Adrenal gland (tissue), 19 donors: ENCODE results near the gene TMEM234. TPM values are rescaled to one million over a fixed set of nuclear protein-coding genes. Genes with fewer than 3 reads are reported as not detected.

ENCODE experiments used
- DNase-seq, 7 donors: peaks; one replicate each; pipeline ENCODE4 v3.0.0-alpha.2; 2019 to 2020
- H3K27ac ChIP-seq, 5 donors: fragments of 200-600 bp; sonication (generic) in 4 of 5; 1 replicate in 3 of 5; 2 replicates in 2 of 5; pipeline versions ENCODE4 v1.5.1 to v1.8.0; 2016 to 2020; ENCODE audit warnings: mild to moderate bottlenecking in 1 of 5
- H3K27me3 ChIP-seq: fragments of 200-600 bp; 2 replicates; pipeline ENCODE4 v1.8.0; 2021
- H3K36me3 ChIP-seq, 2 donors: fragments of 200-600 bp; replicated peaks in 1 of 2; 1 replicate in 1 of 2; 2 replicates in 1 of 2; pipeline versions ENCODE4 v1.5.1 to v1.8.0; 2018 to 2022
- H3K4me1 ChIP-seq, 2 donors: fragments of 200-600 bp; replicated peaks in 1 of 2; 1 replicate in 1 of 2; 2 replicates in 1 of 2; pipeline versions ENCODE4 v1.5.1 to v1.8.0; 2018 to 2021
- H3K4me3 ChIP-seq, 4 donors: fragments of 200-600 bp; sonication (generic) in 3 of 4; one replicate each; pipeline ENCODE4 v1.5.1; 2016 to 2018
- H3K9me3 ChIP-seq, 3 donors: fragments of 200-600 bp; sonication (generic) in 1 of 3; replicated peaks in 1 of 3; 1 replicate in 2 of 3; 2 replicates in 1 of 3; pipeline versions ENCODE4 v1.5.1 to v1.8.0; 2016 to 2021
- POLR2A ChIP-seq, 2 donors: fragments of 450-650 bp; IDR thresholded peaks; one replicate each; pipeline ENCODE4 v1.6.1; 2017; ENCODE audit warnings: antibody characterized with exemption in 2 of 2, mild to moderate bottlenecking in 2 of 2, moderate library complexity in 1 of 2
- WGBS, 4 donors: extraction: QIAGEN DNeasy Blood & Tissue Kit in 2 of 4; methylation state at CpG; one replicate each; pipeline versions ENCODE4 v1.1.5 to v1.1.7; 2013 to 2017; 5-methylcytosine and 5-hydroxymethylcytosine counted together
- intact Hi-C, 2 donors: fragments of 100-400 bp; cut with DNase I; formaldehyde crosslinking; loops; one replicate each; pipeline versions ENCODE4 v1.14.1 to v1.15.0; 2022 to 2023
- long read RNA-seq, 10 donors: library from polyadenylated mRNA in 3 of 10; unstranded in 2 of 10; stranded (forward) in 1 of 10; transcript quantifications; one replicate each; pipeline ENCODE4 v2.0.0 and lab custom pipeline, GENCODE V29; 2021 to 2026
- polyA plus RNA-seq, 3 donors: library from polyadenylated mRNA; stranded (reverse); fragments of 200-250 nt in 2 of 3; fragments of 350-450 nt in 1 of 3; fragmentation: Illumina TruSeq in 1 of 3; extraction: RNeasy Lipid Tissue Mini Kit (QIAGEN cat#74804) in 1 of 3; gene quantifications; one replicate each; pipeline ENCODE4 v1.2.3, GENCODE V29; 2013 to 2014
- total RNA-seq, 9 donors: library from RNA; depleted of rRNA in 4 of 9; stranded (reverse); fragments of >200 nt in 4 of 9; fragments of 120-200 nt in 1 of 9; fragmentation: NEBNext Ultra II Directional in 1 of 9; extraction: Animal tissue kit (Norgen Biotek cat#: 25700) in 1 of 9; gene quantifications; one replicate each; pipeline versions ENCODE4 v1.1.0 to v1.2.4, GENCODE V29; 2013 to 2023
- TF ChIP-seq, protein P1 (sequence below), 6 experiments: fragments of 450-650 bp in 4 of 6; fragments of 200-600 bp in 2 of 6; sonication (generic) in 1 of 6; IDR thresholded peaks; 1 replicate in 5 of 6; 2 replicates in 1 of 6; pipeline versions ENCODE4 v1.5.1 to v1.8.0; 2016 to 2021; ENCODE audit warnings: antibody characterized with exemption in 6 of 6, mild to moderate bottlenecking in 2 of 6, moderate library complexity in 1 of 6
- donor health status: healthy with polysubstance abuse.
- donor health status: Bipolar disorder and iron deficiency.
- donor health status: DM: yes; HTN: yes; CAD: no.
- donor health status: DM: no; HTN: no; CAD: no.
- donor health status: DM: no; HTN: no; CAD: no.
- donor health status: DM: yes; HTN: yes; CAD: no.

TMEM234 gene
- total RNA-seq (10 to 100 TPM in 7 of 9 donors, 1 to 10 TPM in 2; 2.1 to 27.1 (median 16.3) TPM), polyA plus RNA-seq (10 to 100 TPM; 10.2 to 57.7 (median 34.6) TPM)
- long read RNA-seq, donor 1, partial matches to known transcripts, result 0 of 4 reads
- long read RNA-seq, donor 1, other reads (novel, unspliced or antisense), result 0 of 4 reads
- long read RNA-seq, donor 2, transcript TMEM234-201 (5 exons, 1,082 nt), result major isoform, 5 of 6 reads
- long read RNA-seq, donor 2, partial matches to known transcripts, result 0 of 6 reads
- long read RNA-seq, donor 2, other reads (novel, unspliced or antisense), result 0 of 6 reads
- long read RNA-seq, donor 3, partial matches to known transcripts, result 190 of 193 reads
- long read RNA-seq, donor 3, other reads (novel, unspliced or antisense), result 0 of 193 reads
- long read RNA-seq, donor 4, partial matches to known transcripts, result 0 of 4 reads
- long read RNA-seq, donor 4, other reads (novel, unspliced or antisense), result 0 of 4 reads
- long read RNA-seq, donor 5, transcript TMEM234-201 (5 exons, 1,082 nt), result major isoform, 7 of 27 reads
- long read RNA-seq, donor 5, partial matches to known transcripts, result 0 of 27 reads
- long read RNA-seq, donor 5, other reads (novel, unspliced or antisense), result 16 of 27 reads
- long read RNA-seq, donor 6, partial matches to known transcripts, result 0 of 8 reads
- long read RNA-seq, donor 6, other reads (novel, unspliced or antisense), result 3 of 8 reads
- long read RNA-seq, donor 7, partial matches to known transcripts, result 0 of 2 reads
- long read RNA-seq, donor 7, other reads (novel, unspliced or antisense), result 0 of 2 reads
- long read RNA-seq, donor 8, partial matches to known transcripts, result 0 of 6 reads
- long read RNA-seq, donor 8, other reads (novel, unspliced or antisense), result 0 of 6 reads
- long read RNA-seq, donor 9, partial matches to known transcripts, result 82 of 155 reads
- long read RNA-seq, donor 9, other reads (novel, unspliced or antisense), result 69 of 155 reads
- long read RNA-seq, donor 10, partial matches to known transcripts, result 0 of 4 reads
- long read RNA-seq, donor 10, other reads (novel, unspliced or antisense), result 0 of 4 reads

DNA sequence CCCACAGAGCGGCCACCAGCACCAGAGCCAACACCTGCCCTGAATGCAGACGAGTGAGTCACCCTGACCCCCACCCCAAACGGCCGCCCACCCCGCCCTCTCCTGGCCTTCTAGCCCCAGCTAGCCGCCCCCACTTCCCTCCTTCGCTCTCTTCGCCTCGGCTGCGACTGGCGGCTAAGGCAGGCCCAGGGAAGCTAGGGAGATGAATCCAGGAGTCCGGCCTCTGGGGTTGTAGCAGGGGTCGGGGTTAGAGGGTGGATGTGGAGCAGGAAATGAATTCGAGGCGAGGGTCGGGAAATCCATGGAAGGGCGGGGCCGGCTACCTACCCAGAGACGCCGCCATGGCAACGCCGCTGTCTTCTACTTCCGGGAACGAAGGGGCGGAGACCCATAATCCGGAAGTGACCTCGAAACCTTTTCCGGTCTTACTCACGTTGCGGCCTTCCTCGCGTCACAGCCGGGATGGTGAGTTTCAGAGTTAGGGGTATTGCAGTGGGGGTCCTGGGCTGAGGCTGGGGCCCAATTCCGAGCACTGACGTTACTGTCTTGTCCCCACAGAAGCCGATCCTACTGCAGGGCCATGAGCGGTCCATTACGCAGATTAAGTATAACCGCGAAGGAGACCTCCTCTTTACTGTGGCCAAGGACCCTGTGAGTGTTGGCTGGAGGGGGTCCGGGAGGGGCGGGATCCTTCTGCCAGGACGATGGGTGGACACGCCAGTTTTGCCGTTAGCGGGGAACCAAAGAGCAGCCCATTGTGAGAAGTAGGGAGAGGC lies at the start of gene TMEM234, which contains the start of gene EIF3I:
Gene TMEM234 (minus strand): TSS at position 374 of the 776 bp plus-strand sequence. CDS start 31 bp downstream, at position 343.
Gene EIF3I (plus strand): TSS at position 428 of the 776 bp plus-strand sequence. CDS start 35 bp downstream, at position 463.
- H3K4me1 ChIP-seq, result peaks cover 21 to 25% of the 10 kb centered on the region in 2 donors
- no peaks in the 10 kb centered on the region for H3K9me3 ChIP-seq
- peak within 1 kb of the TSS; percentile 82 to 96 (median 90) for H3K27ac ChIP-seq
- peaks cover 0 to 49% of the 10 kb centered on the region in 2 donors for H3K36me3 ChIP-seq
- DNase-seq, result peak; percentile 92 to 97 (median 94)
- intact Hi-C loops, result no loop called here
- 0 to 2% (median 0%) methylated on average over 33 to 46 of the region's 46 CpGs for WGBS, 4 donors
- peak within 1 kb of the TSS; percentile 72 to 91 (median 86) for H3K4me3 ChIP-seq
- no peaks in the 10 kb centered on the region for H3K27me3 ChIP-seq
- TF ChIP-seq POLR2A (IDR thresholded peaks at IDR 0.05), result peak; percentile 42 to 74
- TF ChIP-seq, protein P1, sequence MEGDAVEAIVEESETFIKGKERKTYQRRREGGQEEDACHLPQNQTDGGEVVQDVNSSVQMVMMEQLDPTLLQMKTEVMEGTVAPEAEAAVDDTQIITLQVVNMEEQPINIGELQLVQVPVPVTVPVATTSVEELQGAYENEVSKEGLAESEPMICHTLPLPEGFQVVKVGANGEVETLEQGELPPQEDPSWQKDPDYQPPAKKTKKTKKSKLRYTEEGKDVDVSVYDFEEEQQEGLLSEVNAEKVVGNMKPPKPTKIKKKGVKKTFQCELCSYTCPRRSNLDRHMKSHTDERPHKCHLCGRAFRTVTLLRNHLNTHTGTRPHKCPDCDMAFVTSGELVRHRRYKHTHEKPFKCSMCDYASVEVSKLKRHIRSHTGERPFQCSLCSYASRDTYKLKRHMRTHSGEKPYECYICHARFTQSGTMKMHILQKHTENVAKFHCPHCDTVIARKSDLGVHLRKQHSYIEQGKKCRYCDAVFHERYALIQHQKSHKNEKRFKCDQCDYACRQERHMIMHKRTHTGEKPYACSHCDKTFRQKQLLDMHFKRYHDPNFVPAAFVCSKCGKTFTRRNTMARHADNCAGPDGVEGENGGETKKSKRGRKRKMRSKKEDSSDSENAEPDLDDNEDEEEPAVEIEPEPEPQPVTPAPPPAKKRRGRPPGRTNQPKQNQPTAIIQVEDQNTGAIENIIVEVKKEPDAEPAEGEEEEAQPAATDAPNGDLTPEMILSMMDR (IDR thresholded peaks at IDR 0.05), result no peak

DNA sequence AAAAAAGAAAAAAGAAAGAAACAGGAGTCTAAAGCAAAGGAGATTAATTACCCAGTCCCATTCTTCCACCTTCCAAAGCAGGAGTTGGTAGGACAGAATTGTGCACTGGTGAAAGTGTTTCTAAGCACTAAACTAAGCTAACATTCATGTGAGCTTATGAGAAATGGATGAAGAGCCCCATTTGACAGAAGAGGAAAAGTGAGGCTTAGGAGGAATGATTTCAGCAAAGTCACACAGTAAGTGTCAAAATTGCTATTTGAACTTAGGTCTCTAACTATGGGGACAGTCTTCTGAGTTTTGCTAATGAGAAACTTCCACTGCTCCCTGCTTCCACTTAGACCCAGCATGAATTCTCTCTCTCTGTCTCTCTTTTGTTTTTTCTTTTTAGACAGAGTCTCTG lies 47.6 kb upstream of the TMEM234 start:
- no peak overlapping the region for H3K27ac ChIP-seq
- intact Hi-C loops, result no loop called here
- no peak for TF ChIP-seq POLR2A (IDR thresholded peaks at IDR 0.05)
- TF ChIP-seq, protein P1 (IDR thresholded peaks at IDR 0.05), result no peak
- no peak overlapping the region for H3K4me3 ChIP-seq
- no peaks in the 10 kb centered on the region for H3K4me1 ChIP-seq
- H3K9me3 ChIP-seq, result no peaks in the 10 kb centered on the region
- no peak for DNase-seq
- H3K36me3 ChIP-seq, result no peaks in the 10 kb centered on the region
- H3K27me3 ChIP-seq, result no peaks in the 10 kb centered on the region

DNA sequence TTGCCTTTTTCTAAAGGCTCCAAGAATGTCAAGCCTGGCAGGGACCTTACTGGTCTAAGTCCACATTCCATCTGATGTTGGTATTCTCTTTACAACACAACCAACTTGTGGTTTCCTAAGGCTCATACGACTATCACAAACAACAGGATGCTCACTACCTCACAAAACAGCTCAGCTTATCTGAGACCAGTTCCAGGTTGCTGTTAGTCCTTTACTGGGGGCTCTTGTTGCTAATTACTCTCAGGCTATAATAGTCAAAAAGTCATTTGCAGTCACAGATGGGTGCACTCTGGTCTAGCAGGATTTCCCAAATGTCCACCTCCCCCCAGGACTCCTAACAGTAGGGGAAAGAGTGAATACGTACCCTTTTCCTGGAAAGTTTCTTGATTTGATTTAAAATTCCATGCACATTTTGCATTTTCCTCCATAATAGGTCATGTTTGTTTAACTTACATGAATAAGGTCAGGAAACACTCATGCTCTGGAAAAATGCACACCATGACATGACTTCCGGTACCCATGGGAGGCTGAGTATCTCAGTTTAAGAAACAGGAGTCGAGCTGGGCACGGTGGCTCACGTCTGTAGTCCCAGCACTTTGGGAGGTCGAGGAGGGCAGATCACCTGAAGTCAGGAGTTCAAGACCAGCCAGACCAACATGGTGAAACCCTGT lies 44.9 kb upstream of the TMEM234 start:
- 45 to 74% (median 68%) methylated on average over 7 of the region's 7 CpGs for WGBS, 4 donors
- no peaks in the 10 kb centered on the region for H3K27me3 ChIP-seq
- no peaks in the 10 kb centered on the region for H3K4me1 ChIP-seq
- H3K36me3 ChIP-seq, result no peaks in the 10 kb centered on the region
- no peak overlapping the region for H3K4me3 ChIP-seq
- peak overlapping the region in 1 of 5 donors; percentile 32 for H3K27ac ChIP-seq
- no peaks in the 10 kb centered on the region for H3K9me3 ChIP-seq
- intact Hi-C loops, result no loop called here
- TF ChIP-seq, protein P1 (IDR thresholded peaks at IDR 0.05), result no peak
- no peak for TF ChIP-seq POLR2A (IDR thresholded peaks at IDR 0.05)
- DNase-seq, result no peak
